Cortex of kidney (tissue), 1 donor: ENCODE results near the gene SRRM2.

ENCODE experiments used
- DNase-seq: peaks from one replicate; lab custom pipeline; 2025; lab: John Stamatoyannopoulos, UW

The SRRM2 gene

DNA sequence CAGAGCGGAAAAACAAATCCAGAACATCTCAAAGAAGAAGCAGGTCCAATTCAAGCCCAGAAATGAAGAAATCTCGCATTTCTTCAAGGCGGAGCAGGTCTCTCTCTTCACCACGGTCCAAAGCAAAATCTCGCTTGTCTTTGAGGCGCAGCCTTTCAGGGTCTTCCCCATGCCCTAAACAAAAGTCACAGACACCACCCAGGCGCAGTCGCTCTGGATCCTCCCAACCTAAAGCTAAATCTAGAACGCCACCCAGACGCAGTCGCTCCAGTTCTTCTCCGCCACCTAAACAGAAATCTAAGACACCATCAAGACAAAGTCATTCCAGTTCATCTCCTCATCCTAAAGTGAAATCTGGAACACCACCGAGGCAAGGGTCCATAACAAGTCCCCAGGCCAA lies 10.3 kb downstream of the SRRM2 start:
- no peak for DNase-seq

DNA sequence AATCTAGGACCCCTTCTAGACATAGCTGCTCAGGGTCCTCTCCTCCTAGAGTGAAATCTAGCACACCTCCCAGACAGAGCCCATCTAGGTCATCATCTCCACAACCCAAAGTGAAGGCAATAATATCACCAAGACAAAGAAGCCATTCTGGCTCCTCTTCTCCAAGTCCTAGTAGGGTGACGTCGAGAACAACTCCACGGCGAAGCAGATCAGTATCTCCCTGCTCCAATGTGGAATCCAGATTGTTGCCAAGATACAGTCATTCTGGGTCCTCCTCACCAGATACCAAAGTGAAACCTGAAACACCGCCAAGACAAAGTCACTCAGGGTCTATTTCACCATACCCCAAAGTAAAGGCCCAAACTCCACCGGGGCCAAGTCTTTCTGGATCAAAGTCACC lies 10.7 kb downstream of the SRRM2 start:
- DNase-seq = no peak

DNA sequence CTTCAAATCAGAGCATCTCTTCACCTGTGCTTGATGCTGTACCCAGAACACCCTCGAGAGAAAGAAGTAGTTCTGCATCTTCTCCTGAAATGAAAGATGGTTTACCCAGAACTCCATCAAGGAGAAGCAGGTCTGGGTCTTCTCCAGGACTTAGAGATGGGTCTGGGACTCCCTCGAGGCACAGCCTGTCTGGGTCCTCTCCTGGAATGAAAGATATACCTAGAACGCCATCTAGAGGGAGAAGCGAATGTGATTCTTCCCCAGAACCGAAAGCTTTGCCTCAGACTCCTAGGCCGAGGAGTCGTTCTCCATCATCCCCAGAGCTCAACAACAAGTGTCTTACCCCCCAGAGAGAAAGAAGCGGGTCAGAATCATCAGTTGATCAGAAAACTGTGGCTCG lies 12.3 kb downstream of the SRRM2 start:
- DNase-seq = no peak

GRCh38 chr16:2765462-2766404 lies 13.3 kb downstream of the SRRM2 start:
- no peak for DNase-seq

DNA sequence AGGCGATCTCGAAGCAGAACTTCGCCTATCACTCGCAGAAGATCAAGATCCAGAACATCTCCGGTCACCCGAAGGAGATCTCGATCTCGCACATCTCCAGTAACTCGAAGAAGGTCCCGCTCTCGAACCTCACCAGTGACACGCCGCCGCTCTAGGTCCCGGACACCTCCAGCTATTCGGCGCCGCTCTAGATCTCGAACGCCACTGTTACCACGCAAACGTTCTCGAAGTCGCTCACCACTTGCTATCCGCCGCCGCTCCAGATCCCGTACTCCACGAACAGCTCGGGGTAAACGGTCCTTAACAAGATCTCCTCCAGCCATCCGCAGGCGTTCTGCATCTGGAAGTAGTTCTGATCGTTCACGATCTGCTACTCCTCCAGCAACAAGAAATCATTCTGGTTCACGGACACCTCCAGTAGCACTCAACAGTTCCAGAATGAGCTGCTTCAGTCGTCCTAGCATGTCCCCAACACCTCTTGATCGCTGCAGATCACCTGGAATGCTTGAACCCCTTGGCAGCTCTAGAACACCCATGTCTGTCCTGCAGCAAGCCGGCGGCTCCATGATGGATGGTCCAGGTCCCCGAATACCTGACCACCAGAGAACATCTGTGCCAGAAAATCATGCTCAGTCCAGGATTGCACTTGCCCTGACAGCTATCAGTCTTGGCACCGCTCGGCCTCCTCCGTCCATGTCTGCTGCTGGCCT lies 14.1 kb downstream of the SRRM2 start:
- no peak for DNase-seq

GRCh38 chr16:2767140-2767731 lies 14.8 kb downstream of the SRRM2 start:
- DNase-seq = no peak

- no peak for DNase-seq
These were observed 15.5 kb downstream of the SRRM2 start for GRCh38 chr16:2767891-2768290.

GRCh38 chr16:2768403-2769089 lies 16.1 kb downstream of the SRRM2 start:
- no peak for DNase-seq

GRCh38 chr16:2769100-2769529 lies 16.7 kb downstream of the SRRM2 start:
- no peak for DNase-seq

DNA sequence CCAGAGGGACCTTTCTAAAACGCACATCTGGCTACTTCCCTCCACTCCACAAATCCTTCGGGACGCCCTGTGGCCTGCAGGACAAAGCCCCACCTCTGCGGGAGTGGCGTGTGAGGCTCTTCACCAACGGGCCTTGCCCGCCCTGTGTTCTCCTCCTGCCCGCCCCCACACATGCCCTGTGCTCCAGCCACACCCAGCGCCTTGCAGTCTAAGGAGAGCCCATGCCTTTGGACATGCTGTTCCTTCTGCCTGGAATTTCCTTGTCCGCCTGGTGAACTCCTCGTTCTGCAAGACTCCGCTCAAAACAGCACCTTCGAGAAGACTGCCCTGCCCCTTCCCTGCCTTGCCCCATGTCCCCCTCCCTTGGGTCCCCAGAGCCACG lies 17.2 kb downstream of the SRRM2 start:
- DNase-seq = no peak

GRCh38 chr16:2770057-2770951 lies 17.9 kb downstream of the SRRM2 start:
- no peak for DNase-seq

- no peak for DNase-seq
These were observed 19.3 kb downstream of the SRRM2 start for GRCh38 chr16:2771496-2772402.

DNA sequence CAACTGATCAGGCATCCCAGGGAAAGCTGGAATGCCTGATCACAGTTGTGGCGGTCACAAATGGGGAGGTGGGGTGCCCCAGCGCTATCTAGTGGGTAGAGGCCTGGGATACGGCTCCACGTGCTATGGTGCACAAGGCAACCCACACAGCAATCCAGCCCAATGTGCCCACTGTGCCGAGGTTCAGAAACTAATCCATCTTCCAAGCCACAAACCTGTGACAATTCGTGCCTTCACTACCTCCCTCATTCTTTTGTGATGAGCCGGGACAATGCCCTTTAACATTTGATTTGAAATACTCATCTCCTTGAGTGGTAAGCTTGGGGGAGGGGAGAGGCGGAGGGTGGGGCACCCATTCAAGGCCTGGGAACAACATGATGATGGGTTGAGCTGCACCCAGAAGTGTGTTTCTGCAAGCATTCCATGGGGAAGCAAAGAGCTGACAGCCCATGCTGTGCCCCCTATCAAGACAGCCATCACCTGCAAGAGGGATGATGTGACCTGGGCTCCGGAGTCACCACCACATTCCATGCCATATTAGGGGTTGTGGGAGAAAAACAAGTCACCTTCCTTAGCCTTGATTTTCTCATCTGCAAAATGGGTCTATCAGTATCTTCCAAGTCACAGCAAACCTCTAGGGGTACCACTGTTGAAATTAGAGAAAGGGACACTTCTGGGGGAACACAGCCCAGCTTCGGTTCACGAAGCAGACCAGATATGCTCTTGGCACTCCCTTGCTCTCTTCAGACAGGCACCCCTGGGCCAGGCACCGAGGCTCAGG lies 20.9 kb downstream of the SRRM2 start:
- no peak for DNase-seq

GRCh38 chr16:2774161-2774891 lies 21.9 kb downstream of the SRRM2 start:
- no peak for DNase-seq

GRCh38 chr16:2775131-2775716 lies 22.8 kb downstream of the SRRM2 start:
- no peak for DNase-seq

- DNase-seq = no peak
These were observed 23.5 kb downstream of the SRRM2 start for GRCh38 chr16:2775765-2776499.

DNA sequence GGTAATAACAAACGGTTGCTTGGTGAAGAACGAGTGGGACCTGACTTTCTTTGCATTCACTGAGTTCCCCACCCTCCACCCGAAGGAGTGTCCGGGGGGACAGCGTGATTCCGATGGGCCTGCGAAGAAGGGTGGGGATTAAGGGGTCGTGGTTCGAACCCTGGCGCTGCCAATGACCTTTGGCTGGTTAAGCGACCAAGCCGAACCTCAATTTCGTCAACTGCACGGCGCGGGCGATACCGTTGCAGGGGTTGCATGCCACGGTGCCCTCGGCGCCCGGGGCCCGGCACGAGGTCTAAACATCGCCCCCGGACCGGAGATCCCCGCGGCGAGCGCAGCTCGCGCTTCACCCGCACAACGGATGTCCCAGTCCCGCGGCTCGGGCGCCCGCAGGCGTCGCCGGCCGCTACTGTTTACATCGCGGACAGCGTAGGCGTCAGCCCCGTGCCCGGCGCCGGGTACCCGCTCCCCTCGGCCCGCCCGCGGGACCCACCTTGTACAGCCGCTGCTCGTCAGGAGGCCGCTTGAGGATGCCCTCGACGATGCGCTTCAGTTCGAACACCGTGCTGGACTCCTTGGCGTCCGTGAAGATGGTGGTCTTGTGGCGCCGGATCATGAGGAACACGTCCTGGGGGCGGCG lies 24.2 kb downstream of the SRRM2 start:
- no peak for DNase-seq
